Colonic mucosa (tissue), 4 donors: ENCODE results near the gene HOMER1. TPM values are rescaled to one million over a fixed set of nuclear protein-coding genes. Genes with fewer than 3 reads are reported as not detected.

Experiments
- DNase-seq: peaks from one replicate; pipeline ENCODE4 v3.0.0-alpha.2; 2020
- H3K27ac ChIP-seq: fragments of 200-600 bp; one replicate; pipeline ENCODE4 v1.8.0; 2021
- H3K27me3 ChIP-seq: fragments of 200-600 bp; one replicate; pipeline ENCODE4 v1.8.0; 2021
- H3K36me3 ChIP-seq: fragments of 200-600 bp; one replicate; pipeline ENCODE4 v1.8.0; 2021
- H3K4me1 ChIP-seq: fragments of 200-600 bp; one replicate; pipeline ENCODE4 v1.8.0; 2021; ENCODE audit warnings: mild to moderate bottlenecking
- H3K4me3 ChIP-seq: fragments of 200-600 bp; one replicate; pipeline ENCODE4 v1.8.0; 2021
- H3K9ac ChIP-seq, 2 donors: one replicate each; pipeline ENCODE4 v1.7.0; 2013; ENCODE audit warnings: control low read depth in 2 of 2, low read depth in 2 of 2, low read length in 2 of 2
- H3K9me3 ChIP-seq: fragments of 200-600 bp; one replicate; pipeline ENCODE4 v1.8.0; 2021
- CTCF ChIP-seq: fragments of 200-600 bp; IDR thresholded peaks from one replicate; pipeline ENCODE4 v1.8.0; 2022; ENCODE audit warnings: antibody characterized with exemption, mild to moderate bottlenecking
- intact Hi-C: fragments of 100-400 bp; cut with DNase I; formaldehyde crosslinking; loops from one replicate; pipeline ENCODE4 v1.14.1; 2022
- total RNA-seq, 2 donors: library from RNA; stranded (reverse); fragmentation: NEBNext Ultra II Directional in 1 of 2; extraction: Animal tissue kit (Norgen Biotek cat#: 25700) in 1 of 2; gene quantifications; one replicate each; pipeline ENCODE4 v1.2.1, GENCODE V29; 2021
- donor health status: healthy.
- donor health status: DM: no; HTN: no; CAD: no.
- donor health status: DM: no; HTN: no; CAD: no.

The HOMER1 gene
- total RNA-seq, 2 donors from 2014 or later, result 0.99 to 2.3 TPM

- intact Hi-C loops, result no loop called here
- no peaks in the 10 kb centered on the region for H3K27me3 ChIP-seq
- no peak for TF ChIP-seq CTCF
- H3K9ac ChIP-seq, result no peak overlapping the region
- DNase-seq, result no peak
- no peaks in the 10 kb centered on the region for H3K36me3 ChIP-seq
- H3K9me3 ChIP-seq, result no peaks in the 10 kb centered on the region
- no peak overlapping the region for H3K4me3 ChIP-seq
- no peaks in the 10 kb centered on the region for H3K4me1 ChIP-seq
- no peak overlapping the region for H3K27ac ChIP-seq
Observed at GRCh38 chr5:79560771-79561524, 47.0 kb upstream of the HOMER1 start.

GRCh38 chr5:79555418-79555817 lies 41.5 kb upstream of the HOMER1 start:
- Histone ChIP-seq H3K27me3 (no peaks in the 10 kb centered on the region), H3K4me1 (no peaks in the 10 kb centered on the region), H3K9ac (no peak overlapping the region), H3K27ac (no peak overlapping the region), H3K9me3 (no peaks in the 10 kb centered on the region), H3K36me3 (no peaks in the 10 kb centered on the region), H3K4me3 (no peak overlapping the region)
- intact Hi-C loops, result no loop called here
- no peak for TF ChIP-seq CTCF
- no peak for DNase-seq

GRCh38 chr5:79552984-79553383 lies 39.0 kb upstream of the HOMER1 start:
- intact Hi-C loops, result no loop called here
- no peak overlapping the region for H3K27ac ChIP-seq
- H3K36me3 ChIP-seq, result no peaks in the 10 kb centered on the region
- no peak overlapping the region for H3K4me3 ChIP-seq
- no peak overlapping the region for H3K9ac ChIP-seq
- no peak for DNase-seq
- no peaks in the 10 kb centered on the region for H3K4me1 ChIP-seq
- H3K9me3 ChIP-seq, result no peaks in the 10 kb centered on the region
- no peaks in the 10 kb centered on the region for H3K27me3 ChIP-seq
- no peak for TF ChIP-seq CTCF

GRCh38 chr5:79547982-79548381 lies 34.0 kb upstream of the HOMER1 start:
- H3K4me1 ChIP-seq, result no peaks in the 10 kb centered on the region
- intact Hi-C loops, result no loop called here
- no peaks in the 10 kb centered on the region for H3K9me3 ChIP-seq
- H3K4me3 ChIP-seq, result no peak overlapping the region
- no peak overlapping the region for H3K9ac ChIP-seq
- no peaks in the 10 kb centered on the region for H3K27me3 ChIP-seq
- H3K27ac ChIP-seq, result no peak overlapping the region
- DNase-seq, result no peak
- no peaks in the 10 kb centered on the region for H3K36me3 ChIP-seq
- TF ChIP-seq CTCF, result no peak

- Histone ChIP-seq H3K36me3 (no peaks in the 10 kb centered on the region), H3K27me3 (no peaks in the 10 kb centered on the region), H3K27ac (no peak overlapping the region), H3K9me3 (no peaks in the 10 kb centered on the region), H3K4me1 (no peaks in the 10 kb centered on the region), H3K9ac (no peak overlapping the region), H3K4me3 (no peak overlapping the region)
- DNase-seq, result no peak
- intact Hi-C loops, result no loop called here
- TF ChIP-seq CTCF, result no peak
Observed at GRCh38 chr5:79547429-79547822, 33.5 kb upstream of the HOMER1 start.
